DND-41 (cell line): ENCODE data around the gene POLRMT.
"Not testable (repeated sequence)": the region's sequence is repeated elsewhere in the genome, so short reads cannot be mapped to it uniquely, and the experiment has no call there.

ENCODE experiments used
- ATAC-seq: fragments of 200-7000 bp; cut with Tn5 transposase; 3 replicates; pipeline ENCODE4 v1.9.1; 2021; ENCODE audit warnings: low read depth; ENCODE audit not compliant: insufficient read depth
- DNase-seq: peaks from one replicate; pipeline ENCODE4 v3.0.0-alpha.2; 2020
- H2AFZ ChIP-seq: 2 replicates; pipeline ENCODE4 v1.6.0; 2012; ENCODE audit warnings: low read depth, low read length
- H3K27ac ChIP-seq: 2 replicates; pipeline ENCODE4 v1.5.1; 2012; ENCODE audit warnings: low read length, inconsistent platforms
- H3K27me3 ChIP-seq: fragments of 200-600 bp; sonication (generic); 2 replicates; pipeline ENCODE4 v1.6.0; 2012; ENCODE audit warnings: low read length, mild to moderate bottlenecking, inconsistent platforms; ENCODE audit not compliant: insufficient read depth, poor library complexity
- H3K36me3 ChIP-seq: 2 replicates; pipeline ENCODE4 v1.5.1; 2012; ENCODE audit warnings: low read length, inconsistent platforms; ENCODE audit not compliant: insufficient read depth
- H3K4me1 ChIP-seq: 2 replicates; pipeline ENCODE4 v1.5.1; 2012; ENCODE audit warnings: mild to moderate bottlenecking, low read length; ENCODE audit not compliant: insufficient read depth
- H3K4me2 ChIP-seq: 2 replicates; pipeline ENCODE4 v1.6.0; 2012; ENCODE audit warnings: mild to moderate bottlenecking, moderate library complexity, low read length, inconsistent platforms; ENCODE audit not compliant: insufficient read depth
- H3K4me3 ChIP-seq, 2 experiments: fragments of 200-600 bp in 1 of 2; shearing (Covaris generic) in 1 of 2; 2 replicates each; pipeline ENCODE4 v1.5.1; 2012 to 2016; ENCODE audit warnings: inconsistent platforms in 2 of 2, low read length in 2 of 2, mild to moderate bottlenecking in 2 of 2, low read depth in 1 of 2, moderate library complexity in 1 of 2
- H3K79me2 ChIP-seq: 2 replicates; pipeline ENCODE4 v1.6.0; 2012; ENCODE audit warnings: low read length, inconsistent platforms; ENCODE audit not compliant: insufficient read depth
- H3K9ac ChIP-seq: 2 replicates; pipeline ENCODE4 v1.6.0; 2012; ENCODE audit warnings: low read depth, mild to moderate bottlenecking, inconsistent platforms, low read length, moderate library complexity
- H3K9me3 ChIP-seq: 2 replicates; pipeline ENCODE4 v1.5.1; 2012; ENCODE audit warnings: low read length, moderate library complexity, mild to moderate bottlenecking, inconsistent platforms; ENCODE audit not compliant: insufficient read depth, severe bottlenecking
- H4K20me1 ChIP-seq: 2 replicates; pipeline ENCODE4 v1.6.0; 2012; ENCODE audit warnings: low read length; ENCODE audit not compliant: insufficient read depth
- CTCF ChIP-seq: IDR thresholded peaks from 2 replicates; pipeline ENCODE4 v1.5.1; 2012; ENCODE audit warnings: borderline replicate concordance, low read length, moderate library complexity, mild to moderate bottlenecking; ENCODE audit not compliant: poor library complexity, severe bottlenecking; ENCODE audit errors: extremely low read depth
- EZH2 ChIP-seq: IDR thresholded peaks from 3 replicates; pipeline ENCODE4 v1.6.1; 2012; ENCODE audit warnings: borderline replicate concordance, low read depth, mild to moderate bottlenecking, moderate library complexity, low read length, inconsistent platforms; ENCODE audit not compliant: severe bottlenecking

POLRMT gene

GRCh38 chr19:629961-630714 is 3.2 kb downstream of the POLRMT start:
- ATAC-seq, result no peak
- Histone ChIP-seq H3K9ac (no peak overlapping the region), H4K20me1 (peaks cover 32% of the 10 kb centered on the region), H3K79me2 (peaks cover 64% of the 10 kb centered on the region), H2AFZ (no peak overlapping the region), H3K36me3 (peaks cover 47% of the 10 kb centered on the region), H3K4me1 (peaks cover 40% of the 10 kb centered on the region), H3K4me2 (peak overlapping the region; percentile 26; the same call in 1 of the 2 replicates), H3K27me3 (no peaks in the 10 kb centered on the region), H3K4me3 (no peak overlapping the region), H3K27ac (no peak overlapping the region), H3K9me3 (no peaks in the 10 kb centered on the region)
- DNase-seq, result no peak
- no peak for TF ChIP-seq CTCF
- TF ChIP-seq EZH2, result no peak

GRCh38 chr19:629515-629914 is 3.8 kb downstream of the POLRMT start:
- Histone ChIP-seq H3K79me2 (peaks cover 64% of the 10 kb centered on the region), H4K20me1 (peaks cover 33% of the 10 kb centered on the region), H3K36me3 (peaks cover 53% of the 10 kb centered on the region), H3K4me1 (peaks cover 35% of the 10 kb centered on the region)
- not testable (repeated sequence) for H3K9ac ChIP-seq, H2AFZ ChIP-seq, H3K9me3 ChIP-seq, DNase-seq, H3K27ac ChIP-seq, H3K4me2 ChIP-seq, ATAC-seq, H3K4me3 ChIP-seq, H3K27me3 ChIP-seq

GRCh38 chr19:628168-628567 is 5.2 kb downstream of the POLRMT start:
- ATAC-seq (no peak), DNase-seq (peak; percentile 40)
- H3K4me2 ChIP-seq, result no peak overlapping the region
- no peak overlapping the region for H3K27ac ChIP-seq
- H2AFZ ChIP-seq, result no peak overlapping the region
- no peak overlapping the region for H3K4me3 ChIP-seq
- H3K27me3 ChIP-seq, result no peaks in the 10 kb centered on the region
- no peaks in the 10 kb centered on the region for H3K9me3 ChIP-seq
- peaks cover 41% of the 10 kb centered on the region for H4K20me1 ChIP-seq
- peaks cover 54% of the 10 kb centered on the region for H3K79me2 ChIP-seq
- H3K9ac ChIP-seq, result no peak overlapping the region
- TF ChIP-seq CTCF, result peak; percentile 65
- no peak for TF ChIP-seq EZH2
- peaks cover 67% of the 10 kb centered on the region for H3K36me3 ChIP-seq
- H3K4me1 ChIP-seq, result peaks cover 26% of the 10 kb centered on the region

GRCh38 chr19:626566-626965 is 6.8 kb downstream of the POLRMT start:
- H3K4me3 ChIP-seq, ATAC-seq, H2AFZ ChIP-seq, H3K27me3 ChIP-seq, H3K4me2 ChIP-seq, H3K27ac ChIP-seq, DNase-seq, H3K9ac ChIP-seq, H3K9me3 ChIP-seq: not testable (repeated sequence)
- H3K79me2 ChIP-seq, result peaks cover 38% of the 10 kb centered on the region
- peaks cover 38% of the 10 kb centered on the region for H4K20me1 ChIP-seq
- H3K36me3 ChIP-seq, result peaks cover 79% of the 10 kb centered on the region
- peaks cover 14% of the 10 kb centered on the region for H3K4me1 ChIP-seq
